NAMALWA (cell line): Measurements from ENCODE around the gene OR1I1.

ENCODE experiments used
- DNase-seq: peaks from one replicate; pipeline ENCODE4 v3.0.0-alpha.2; 2015; ENCODE audit warnings: low spot score

OR1I1 gene

DNA sequence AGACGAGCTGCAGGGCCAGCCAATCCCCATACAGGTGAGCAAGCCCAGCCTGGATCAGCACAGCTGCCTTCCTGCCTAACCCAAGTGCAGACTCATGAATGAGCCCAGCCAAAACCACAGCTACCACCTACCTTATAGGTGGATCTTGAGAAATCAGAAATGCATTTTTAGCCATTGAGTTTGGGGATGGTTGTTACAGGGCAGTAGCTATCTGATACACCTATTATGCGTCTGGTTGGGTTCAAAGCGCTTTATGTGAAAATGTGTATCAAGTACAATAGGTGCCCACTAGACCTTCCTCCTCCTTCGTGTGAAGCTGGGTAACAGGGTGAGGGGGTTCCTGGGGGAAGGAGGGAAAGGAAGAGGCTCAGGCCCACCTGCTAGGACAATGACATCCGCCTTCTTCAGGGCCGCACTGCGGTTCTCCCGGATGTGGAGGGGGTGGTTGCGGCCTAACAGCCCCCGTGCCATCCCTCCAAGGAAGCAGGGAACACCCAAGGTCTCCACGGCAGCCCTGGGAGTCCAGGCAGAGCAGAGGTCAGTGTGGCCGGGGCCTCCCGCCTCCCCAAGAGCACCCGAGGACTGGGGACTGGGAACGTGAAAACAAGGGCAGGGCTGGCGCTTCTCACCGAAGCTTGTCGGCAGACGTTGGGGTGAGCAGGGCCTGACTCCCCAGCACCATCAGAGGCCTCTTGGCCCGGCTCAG lies 36.9 kb downstream of the OR1I1 start:
- DNase-seq: no peak

DNA sequence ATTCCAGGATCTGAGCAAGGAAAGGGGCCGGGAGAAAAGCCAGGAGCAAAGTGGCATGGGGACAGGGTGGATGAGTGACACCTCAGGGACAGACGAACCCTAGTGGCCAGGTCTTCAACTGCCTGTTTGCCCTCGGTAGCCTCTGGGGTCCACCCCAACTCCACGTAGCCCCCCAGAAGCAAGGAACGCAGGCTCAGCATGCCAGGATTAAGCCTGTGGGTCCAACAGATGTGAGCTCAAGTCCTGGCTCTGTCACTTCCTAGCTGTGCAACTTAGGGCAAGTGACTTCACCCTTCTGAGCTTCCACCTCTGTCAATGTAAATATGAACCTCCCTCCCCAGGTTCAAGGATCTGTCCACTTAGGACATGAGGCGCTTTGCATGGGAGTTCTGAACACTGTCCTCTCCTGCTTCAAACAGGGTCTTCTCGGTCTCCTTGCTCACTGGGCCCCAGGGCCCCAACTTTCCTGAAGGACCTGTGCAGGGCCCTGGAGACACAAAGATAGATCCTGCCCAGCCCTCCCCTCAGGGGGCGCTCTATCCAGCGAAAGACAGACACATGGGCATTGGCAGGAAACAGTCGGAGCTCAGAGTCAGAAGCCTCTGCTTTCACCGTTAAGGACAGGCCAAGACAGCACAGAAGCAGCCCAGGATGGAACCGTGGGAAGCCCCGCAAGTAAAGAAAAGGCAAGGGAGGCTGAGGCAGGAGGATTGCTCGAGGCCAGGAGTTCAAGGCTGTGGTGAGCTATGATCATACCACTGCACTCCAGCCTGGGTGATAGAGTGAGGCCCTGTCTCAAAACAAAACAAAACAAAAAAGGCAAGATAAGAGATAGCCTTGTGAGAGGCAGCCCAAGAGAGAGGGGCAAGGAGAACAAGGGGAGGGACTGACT lies 38.4 kb downstream of the OR1I1 start:
- DNase-seq: no peak

- no peak for DNase-seq
Observed at GRCh38 chr19:15122331-15123030, 40.5 kb downstream of the OR1I1 start.

DNA sequence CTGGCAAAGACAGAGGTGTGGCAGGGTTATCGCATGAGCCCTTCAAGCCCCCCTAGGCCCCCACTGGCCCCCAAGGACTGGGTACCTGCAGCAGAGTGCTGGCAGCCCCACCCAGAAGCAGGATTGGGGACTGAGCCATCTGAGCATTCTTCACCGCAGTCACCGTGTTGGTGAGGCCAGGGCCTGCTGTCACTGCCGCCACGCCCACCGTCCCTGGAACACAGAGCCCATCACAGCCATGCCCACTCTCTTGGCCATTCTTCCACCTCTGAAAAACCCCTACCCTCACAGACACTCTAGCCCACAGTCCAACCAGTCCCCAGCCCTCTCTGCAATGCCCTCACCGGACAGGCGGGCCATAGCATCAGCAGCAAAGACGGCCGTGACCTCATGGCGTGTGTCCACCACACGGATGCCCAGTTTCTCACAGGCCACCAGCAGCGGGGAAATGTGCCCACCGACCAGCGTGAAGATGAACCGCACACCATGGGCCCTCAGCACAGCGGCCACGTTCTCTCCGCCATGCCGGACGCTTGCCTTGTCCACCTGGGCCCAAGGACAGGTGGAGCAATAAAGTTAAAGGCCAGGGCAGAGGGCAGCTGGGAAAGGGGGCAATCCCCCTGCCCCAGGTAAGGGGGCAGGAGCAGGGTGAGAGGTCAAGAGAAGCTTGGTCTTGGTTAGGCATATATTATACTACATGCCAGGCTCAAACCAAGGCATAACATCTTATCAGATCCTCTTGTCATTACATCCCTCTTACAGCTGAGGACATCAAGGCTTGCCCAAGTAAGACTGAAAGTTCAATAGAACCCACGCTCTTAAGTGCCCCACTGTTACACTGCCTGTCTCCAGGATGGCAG lies 41.2 kb downstream of the OR1I1 start:
- DNase-seq: no peak

- DNase-seq: no peak
Observed at GRCh38 chr19:15123900-15124299, 41.9 kb downstream of the OR1I1 start.

- peak; percentile 21 for DNase-seq
Observed at GRCh38 chr19:15124572-15125231, 42.7 kb downstream of the OR1I1 start.

DNA sequence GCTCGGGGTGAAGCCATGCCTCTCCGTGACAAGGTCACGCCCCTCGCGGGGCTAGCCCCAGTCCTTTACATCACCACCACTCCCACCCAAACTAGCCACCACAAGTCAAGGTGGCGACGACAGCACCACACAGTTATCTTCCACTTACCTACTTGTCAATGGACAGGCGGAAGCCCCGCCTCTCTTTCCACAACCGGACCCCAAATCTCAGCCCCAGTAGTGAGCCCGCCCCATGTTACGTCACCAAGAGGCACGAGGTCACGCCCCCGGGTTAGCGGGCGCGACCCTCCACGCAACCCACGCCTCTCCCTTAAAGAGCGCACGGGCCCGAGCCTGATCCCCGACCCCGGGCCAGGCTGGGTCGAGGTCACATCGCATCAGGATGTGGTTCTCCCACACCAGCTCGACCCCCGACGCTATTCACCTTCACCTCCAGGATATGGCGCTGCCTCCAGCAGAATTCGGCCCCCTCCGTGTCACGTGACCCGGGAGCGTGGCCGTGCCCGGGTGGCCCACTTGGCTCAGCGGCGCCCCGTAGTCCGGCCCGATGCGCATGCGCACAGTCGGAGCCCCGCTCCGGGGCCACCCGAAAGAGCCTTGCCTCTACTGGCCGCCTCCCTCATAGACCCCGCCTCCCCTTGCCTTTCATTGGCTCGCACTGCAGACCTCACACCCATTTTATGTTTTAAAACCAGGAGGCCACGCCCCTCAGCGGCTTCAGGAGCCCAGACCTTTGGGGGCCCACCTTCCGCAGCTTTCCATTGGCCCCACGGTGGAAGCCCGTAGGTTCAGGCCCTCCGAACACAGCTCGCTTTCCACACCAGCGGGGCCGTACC lies 43.4 kb downstream of the OR1I1 start:
- DNase-seq: peak; percentile 99

GRCh38 chr19:15126131-15126910 lies 44.3 kb downstream of the OR1I1 start:
- DNase-seq: no peak

DNA sequence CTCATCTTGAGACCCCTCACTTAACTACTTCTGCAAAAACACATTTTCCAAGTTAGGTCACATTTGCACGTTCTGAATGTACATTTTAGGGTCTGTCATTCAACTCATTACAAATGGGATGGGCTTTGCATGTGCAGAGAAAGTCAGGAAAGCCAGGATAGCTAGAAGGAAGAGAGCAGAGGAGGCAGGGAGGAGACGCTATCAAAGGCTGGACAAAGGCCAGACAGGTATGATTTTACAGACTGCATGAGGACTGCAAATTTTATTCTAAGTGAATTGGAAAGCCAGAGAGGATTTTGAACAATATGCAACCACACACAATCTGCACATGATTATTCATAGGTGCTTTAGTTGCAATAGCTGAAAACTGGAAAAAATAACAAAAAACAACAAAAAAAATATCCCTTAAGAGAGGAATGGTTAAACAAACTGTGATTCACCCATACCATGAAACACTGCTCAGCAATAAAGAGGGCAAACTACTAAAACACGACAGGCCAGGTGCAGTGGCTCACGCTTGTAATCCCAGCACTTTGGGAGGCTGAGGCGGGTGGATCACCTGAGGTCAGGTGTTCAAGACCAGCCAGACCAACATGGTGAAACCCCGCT lies 46.3 kb downstream of the OR1I1 start:
- no peak for DNase-seq

DNA sequence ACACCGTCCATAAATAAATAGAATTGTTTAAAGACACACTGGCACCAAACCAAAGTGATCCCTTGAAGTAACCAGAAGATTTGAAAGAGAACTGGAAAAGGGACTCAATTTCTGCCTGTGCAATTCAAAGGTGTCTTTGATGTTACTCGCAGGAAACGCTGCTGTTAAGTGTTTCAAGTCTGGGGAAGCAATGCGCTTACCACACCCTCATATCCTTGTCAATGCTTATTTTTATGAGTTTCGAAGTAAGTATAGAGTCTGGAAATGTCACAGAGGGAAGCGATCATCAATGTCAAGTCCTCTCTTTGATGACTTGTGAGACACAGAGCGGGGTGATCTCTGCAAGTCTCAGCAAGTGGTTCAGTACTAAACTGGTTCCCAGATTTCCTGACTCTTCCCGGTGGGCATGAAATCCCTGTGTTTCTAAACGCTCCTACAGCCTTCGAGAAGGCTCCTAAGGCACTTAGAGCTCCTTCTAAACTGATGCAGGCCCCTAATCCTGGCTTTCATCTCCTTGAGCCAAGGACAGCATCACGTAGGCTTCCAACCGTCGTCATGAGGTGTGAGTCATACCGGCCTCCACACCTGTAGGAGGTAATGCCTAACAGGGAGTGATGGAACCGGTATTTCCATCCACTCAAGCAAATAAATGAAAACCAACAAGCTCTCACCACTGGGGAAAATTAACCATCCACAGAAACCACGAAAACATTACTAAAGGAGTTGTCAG lies 48.0 kb downstream of the OR1I1 start:
- DNase-seq: no peak

DNA sequence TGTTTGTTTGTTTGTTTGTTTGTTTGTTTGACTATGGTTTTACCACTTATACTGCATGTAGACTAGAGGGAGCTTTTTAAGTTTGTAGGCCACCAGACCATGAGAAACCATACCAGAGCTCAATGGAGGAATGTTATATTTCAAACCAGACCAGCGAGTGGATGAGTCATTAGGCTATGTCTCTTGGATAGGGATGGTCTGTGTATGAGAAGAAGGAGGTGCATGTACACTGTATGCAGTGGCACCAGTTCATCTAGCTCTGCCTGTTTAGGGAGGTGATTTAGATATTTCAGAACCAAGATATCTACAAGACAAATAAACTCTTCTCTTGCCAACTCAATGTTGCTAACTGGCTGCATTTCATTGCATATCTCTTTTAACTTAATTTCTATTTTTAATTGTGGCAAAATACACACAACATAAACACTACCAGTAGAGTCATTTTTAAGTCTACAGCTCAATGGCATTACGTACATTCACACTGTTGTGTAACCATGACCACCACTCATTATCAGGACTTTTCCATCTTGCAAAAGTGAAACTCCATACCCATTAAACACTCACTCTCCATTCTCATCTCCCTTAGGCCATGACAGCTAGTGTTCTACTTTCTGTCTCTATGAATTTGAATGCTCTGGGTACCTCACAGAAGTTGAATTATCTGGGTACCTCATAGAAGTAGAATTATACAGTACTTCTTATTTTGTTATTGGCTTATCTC lies 54.4 kb downstream of the OR1I1 start:
- DNase-seq: no peak

DNA sequence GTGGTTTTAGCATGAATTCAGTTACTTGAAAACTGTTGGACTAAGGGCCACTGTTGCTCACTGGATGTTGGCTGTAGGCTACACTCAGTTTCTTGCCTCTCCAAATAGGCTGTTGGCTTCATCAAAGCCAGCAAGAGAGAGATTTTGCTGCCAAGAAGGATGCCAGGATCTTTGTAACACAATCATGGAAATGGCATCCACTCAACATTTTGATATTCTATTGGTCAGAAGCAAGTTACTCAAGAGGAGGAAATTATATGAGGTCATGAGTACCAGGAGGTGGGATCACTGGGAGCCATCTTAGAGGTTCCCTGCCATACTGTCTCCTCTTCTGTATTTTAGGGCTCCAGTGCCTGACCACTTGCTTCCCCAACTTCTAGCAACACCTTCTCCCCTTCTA lies 55.8 kb downstream of the OR1I1 start:
- DNase-seq: no peak

GRCh38 chr19:15138427-15138826 lies 56.4 kb downstream of the OR1I1 start:
- DNase-seq: no peak

GRCh38 chr19:15141143-15141542 lies 59.1 kb downstream of the OR1I1 start:
- no peak for DNase-seq

- no peak for DNase-seq
Observed at GRCh38 chr19:15142313-15142712, 60.3 kb downstream of the OR1I1 start.
